Islet of Langerhans (tissue), 1 donor: ENCODE data around the gene RELL2.

Experiments used
- FAIRE-seq: peaks from one replicate; lab custom pipeline; 2011; peaks lifted over from hg19 to GRCh38; lab: Jason Lieb, UNC

The RELL2 gene

DNA sequence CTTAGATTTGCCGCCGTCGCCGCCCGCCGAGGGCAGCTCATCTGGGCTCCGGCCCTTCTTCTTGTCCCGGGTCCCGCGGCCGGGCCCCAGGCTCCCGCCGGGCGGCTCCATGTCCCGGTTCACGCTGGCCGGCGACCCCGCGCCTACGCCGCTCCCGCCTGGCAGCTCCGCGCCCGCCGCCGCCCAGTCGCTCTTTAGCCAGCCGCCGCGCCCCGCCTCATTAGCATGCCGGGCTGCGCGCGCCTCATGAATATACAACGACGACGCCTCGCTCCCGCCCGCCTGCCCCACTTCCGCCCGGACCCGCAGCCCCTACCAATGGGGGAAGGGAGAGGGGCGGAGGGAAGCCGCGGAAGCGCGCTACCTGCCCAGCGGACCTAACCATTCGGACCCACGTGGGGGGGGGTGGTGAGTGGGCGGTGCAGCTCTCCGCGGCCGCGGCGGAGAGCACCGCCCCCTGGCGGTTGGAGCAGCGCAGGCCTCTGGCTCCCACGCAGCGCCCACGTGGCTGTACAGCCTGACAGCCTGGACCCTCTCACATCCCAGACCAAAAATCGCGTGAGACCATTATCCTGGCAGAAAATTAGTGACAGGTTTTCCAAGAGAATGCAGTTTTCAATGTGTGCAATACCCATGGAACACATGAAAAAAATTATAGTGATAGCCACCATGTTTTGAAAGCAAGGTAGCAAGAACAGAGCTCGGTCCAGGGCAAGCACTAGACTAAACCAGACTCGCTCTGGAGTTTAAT, 17.8 kb upstream of the RELL2 start, which contains the start of gene DIAPH1:
DIAPH1 (minus strand) TSS at position 197 of the 751 bp plus-strand sequence; CDS start at position 111, 86 bp downstream.
- no peak for FAIRE-seq

- no peak for FAIRE-seq
Measured at GRCh38 chr5:141623186-141623585, 13.6 kb upstream of the RELL2 start.

DNA sequence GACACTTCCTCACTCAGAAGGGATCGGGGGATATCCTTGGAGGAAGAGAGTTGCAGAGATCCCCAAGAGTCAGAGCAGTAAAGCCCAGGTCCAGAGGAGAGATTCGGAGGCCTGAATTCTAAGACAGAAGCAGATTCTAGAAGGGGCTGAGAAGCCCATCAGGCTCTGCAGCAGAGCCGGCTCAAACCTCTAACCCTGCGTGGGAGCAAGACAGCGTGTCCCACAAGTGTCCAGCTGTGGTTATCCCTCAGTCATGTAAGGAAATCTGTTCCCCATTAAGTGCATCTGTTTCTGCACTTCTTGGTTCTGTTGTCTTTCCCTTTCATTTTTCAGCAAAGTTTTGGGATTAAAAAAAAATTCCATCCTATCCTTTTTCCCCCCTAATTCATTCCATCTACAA, 13.2 kb upstream of the RELL2 start:
- FAIRE-seq = no peak

DNA sequence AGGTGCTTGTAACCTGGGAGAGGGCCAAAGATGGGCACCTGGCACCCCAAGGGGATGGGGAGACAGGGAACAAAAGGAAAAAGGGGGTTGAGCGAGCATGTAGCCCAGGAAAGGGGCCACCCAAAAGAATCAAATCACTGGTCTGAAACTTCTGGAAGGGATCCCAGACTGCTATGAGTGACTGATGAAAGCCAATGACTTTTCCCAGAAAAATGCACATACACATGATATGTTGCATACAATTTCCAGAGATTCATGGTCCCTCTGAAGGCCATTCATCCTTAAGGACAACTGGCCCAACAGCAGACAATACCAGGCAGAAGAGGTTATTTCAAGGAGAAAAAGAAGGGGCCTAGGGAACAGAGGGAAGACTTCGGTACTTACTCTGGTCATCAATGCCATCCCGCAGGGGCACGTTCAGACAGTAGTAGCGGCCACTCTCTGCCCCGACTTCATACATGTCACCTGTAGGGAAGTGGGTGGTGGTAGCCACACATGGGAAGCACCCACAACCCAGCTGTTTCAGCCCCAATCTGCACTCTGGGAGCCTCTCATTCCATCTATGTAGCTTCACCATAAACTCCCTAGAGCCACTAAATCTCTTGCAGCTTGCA, 8.5 kb upstream of the RELL2 start:
- FAIRE-seq = no peak

DNA sequence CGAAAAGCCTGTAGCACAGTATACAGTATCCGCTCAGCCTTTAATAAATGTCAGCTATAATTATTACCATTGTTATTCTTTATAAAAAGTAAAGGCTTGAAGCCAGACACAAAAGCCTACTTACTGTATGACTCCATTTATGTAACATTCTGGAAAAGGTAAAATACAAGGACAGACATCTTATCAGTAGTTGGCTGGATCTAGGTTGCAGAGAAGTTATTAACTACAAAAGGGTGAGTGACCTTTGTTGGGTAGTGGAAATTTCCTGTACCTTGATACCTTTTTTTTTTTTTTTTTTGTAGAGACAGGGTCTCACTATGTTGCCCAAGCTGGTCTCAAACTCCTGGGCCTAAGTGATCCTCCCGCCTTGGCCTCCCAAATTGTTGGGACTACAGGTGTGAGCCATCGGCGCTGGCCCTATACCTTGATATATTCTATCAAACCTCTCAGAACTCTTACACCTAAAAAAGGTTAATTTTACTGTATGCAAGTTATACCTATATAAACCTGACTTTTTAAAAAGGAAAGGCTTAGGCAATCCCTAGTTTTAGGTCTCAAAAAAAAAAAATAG, 6.1 kb upstream of the RELL2 start:
- no peak for FAIRE-seq

DNA sequence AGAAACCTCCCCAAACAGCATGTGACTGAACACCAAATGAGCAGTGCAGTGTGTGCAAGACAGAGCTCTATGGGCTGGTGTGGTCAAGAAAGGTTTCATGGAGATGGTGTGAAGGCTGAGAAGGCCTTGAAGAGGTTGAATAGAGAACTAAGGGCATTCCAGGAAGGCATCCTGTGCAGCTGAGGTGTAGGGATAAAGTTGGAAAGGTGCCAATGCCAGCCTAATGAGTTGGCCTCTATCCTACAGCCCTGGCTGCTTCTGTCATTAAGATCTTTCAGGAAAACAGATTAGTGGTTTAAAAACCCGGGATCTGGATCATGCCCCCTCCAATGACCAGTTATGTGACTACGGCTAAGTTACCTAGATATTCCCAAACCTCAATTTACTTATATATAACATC, 4.1 kb upstream of the RELL2 start:
- no peak for FAIRE-seq

DNA sequence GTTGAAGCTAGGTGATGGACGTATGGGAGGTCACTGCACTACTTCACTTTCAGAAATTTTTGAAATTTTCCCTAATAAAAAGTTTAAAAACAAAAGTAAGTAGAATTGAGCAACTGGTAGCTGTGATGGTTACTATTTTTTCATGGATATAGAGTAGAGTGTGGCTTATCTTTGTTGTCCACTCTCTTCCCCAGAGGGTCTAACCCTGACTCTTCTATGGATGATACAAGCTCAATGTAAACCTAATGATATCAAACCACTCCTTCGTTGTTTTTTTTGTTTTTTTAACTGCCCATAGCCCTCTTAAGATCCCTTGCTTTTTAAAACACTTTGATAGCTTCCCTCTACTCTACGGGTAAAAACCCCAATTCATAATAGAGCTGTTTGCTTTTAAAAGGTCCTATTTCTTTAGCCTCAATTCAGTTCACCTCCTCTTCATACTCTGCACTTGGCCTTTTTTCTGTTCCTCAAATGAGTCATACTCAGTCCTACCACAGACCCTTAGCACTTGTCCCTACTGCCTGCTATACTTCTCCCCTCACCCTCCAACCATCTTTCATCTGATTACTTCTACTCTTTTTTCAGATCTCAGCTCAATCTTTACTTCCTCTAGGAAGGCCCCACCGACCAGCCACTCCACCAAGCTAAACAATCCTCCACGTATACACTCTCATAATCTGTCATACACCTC, 2.8 kb upstream of the RELL2 start:
- no peak for FAIRE-seq

DNA sequence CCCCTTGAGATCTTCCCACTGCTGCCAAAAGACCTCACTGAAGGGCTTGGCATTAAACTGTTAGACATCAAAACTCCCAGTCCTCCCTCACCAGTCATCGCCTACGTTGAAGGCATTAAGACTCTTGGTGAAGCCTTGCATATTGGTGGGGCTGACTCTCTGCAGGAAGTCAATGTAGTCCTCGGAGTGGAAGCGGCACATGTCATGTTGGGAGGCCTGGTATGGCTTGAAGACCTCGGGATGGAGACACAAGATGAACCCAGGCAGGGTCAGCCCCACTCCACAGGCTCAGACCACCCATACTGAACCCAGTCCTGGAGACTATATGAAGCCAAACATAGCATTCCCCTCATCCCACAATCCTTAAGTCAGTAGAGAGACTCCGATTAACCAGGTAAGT, 2.1 kb upstream of the RELL2 start:
- FAIRE-seq = no peak

- FAIRE-seq = no peak
Measured at GRCh38 chr5:141635646-141636045, 1.2 kb upstream of the RELL2 start.

DNA sequence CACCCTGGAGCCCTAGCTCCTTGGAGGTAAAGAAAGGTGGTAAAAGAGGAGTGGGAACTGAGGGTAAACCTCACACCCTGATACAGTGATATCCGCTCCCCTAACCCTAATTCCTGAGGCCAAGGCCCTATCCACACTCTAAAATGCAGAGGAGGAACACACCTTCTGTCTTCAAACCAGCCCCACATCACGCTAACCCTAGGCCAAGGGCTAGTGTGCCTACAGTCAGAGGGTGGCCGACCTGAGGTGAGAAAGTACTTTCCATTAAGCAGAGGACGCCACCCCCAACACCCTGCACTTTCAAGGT, 738 bp upstream of the RELL2 start:
- no peak for FAIRE-seq

DNA sequence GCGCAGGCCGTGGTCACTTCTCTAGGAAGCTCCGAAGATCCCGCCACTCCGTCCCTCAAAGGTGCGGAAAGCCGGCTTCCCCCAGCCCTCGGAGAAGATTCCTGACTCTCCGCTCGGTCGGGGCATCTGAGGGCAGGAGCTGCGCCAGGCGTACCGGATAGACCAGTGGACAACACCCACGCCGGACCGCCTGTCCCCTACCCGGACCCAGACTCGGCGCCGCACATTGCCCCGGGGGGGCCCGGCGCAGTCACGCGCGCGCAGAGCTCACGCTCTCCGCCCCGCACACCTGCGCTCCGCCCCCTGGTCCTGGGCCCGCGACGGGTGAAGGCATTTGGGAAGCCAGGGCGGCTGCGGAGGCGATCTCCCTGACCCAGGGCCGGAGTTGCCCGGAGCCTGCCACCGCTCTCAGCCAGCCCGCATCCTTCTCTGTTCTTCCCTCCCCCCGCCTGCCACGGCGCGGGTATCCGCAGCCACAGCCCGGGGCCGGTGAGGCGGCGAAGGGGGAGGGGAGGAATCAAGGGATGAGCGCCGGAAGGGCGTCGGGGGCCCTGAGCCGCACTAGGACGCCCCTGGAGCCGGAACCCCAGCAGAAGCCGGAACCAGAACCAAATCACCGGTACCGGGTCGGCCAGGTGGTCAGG, 448 bp downstream of the RELL2 start:
- FAIRE-seq = no peak

DNA sequence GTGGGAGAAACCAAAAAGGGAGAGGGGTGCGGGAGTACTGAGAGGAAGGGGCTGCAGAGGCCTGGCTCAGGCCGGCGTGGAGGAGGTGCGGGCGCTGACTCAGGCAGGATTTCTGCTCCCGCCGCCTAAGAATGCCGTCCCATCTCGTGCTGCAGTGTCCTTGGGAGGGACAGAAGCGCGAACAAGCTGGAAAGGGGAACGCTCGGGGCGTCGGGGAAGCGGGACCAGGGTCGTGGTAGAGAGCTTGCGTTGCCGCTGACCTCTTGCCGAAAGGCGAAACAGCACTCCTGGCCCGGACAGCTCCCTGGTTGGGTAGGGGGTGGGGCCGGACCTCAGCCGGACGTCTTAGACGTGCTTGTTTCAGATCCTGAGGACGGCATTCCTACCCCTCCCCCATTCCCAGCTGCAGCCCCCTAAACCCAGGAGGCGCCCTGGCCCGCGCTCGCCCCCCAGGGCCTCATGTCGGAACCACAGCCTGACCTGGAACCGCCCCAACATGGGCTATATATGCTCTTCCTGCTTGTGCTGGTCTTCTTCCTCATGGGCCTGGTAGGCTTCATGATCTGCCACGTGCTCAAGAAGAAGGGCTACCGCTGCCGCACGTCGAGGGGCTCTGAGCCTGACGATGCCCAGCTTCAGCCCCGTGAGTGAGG, 1.1 kb downstream of the RELL2 start:
- FAIRE-seq = no peak

GRCh38 chr5:141638771-141639170, 2.0 kb downstream of the RELL2 start:
- no peak for FAIRE-seq

DNA sequence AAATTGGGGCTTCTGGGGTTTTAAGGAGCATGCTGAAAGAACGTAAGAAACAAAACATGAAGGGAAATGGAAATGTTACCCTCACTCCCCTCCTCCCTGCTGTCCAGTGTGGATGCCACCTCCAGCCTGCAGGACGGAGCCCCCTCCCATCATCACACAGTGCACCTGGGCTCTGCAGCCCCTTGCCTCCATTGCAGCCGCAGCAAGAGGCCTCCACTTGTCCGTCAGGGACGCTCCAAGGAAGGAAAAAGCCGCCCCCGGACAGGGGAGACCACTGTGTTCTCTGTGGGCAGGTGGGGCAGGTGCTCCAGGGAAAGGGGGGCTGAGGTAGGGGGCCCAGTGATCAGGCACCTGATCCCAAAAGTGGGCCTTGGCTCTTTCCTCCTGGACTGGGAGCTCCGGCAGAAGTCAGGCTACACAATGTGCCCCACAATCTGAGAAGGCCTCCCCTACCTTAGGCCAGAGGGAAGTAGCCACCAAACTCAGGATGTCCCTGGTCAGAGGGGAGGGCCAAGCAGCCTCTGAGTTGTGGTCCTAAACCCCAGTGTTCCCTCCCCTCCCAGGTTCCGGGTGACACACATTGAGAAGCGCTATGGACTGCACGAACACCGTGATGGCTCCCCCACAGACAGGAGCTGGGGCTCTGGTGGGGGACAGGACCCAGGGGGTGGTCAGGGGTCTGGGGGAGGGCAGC, 2.7 kb downstream of the RELL2 start:
- FAIRE-seq = no peak

- no peak for FAIRE-seq
Measured at GRCh38 chr5:141640051-141640415, 3.2 kb downstream of the RELL2 start.

GRCh38 chr5:141640698-141641097, 3.9 kb downstream of the RELL2 start:
- FAIRE-seq = no peak

GRCh38 chr5:141641634-141642267, 5.0 kb downstream of the RELL2 start:
- FAIRE-seq = no peak

GRCh38 chr5:141646026-141646425, 9.2 kb downstream of the RELL2 start:
- FAIRE-seq = no peak

DNA sequence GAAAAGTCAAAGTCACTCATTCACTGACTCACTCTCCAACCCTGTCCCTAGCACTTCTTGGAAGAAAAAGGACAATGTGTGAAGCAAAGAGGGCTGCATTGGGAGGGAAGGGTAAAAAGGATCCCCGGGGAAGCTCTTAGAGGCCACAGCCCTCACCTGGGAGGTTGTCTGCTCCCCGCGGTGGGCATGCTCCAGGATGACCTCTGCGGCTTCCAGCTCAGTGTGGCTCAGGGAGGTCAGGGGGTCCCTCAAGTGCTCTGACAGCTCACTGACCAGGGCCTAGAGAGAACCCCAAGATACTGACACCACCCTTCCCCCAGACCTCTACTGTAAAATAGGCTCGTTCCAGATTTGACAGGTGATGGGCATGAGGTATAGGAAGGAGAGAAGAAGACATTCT, 10.4 kb downstream of the RELL2 start:
- FAIRE-seq = no peak

- FAIRE-seq = no peak
Measured at GRCh38 chr5:141647851-141648250, 11.1 kb downstream of the RELL2 start.

GRCh38 chr5:141649056-141649688, 12.4 kb downstream of the RELL2 start:
- no peak for FAIRE-seq
